ENCODE measurements around the gene PHIP.
"Not testable (repeated sequence)": the region's sequence is repeated elsewhere in the genome, so short reads cannot be mapped to it uniquely, and the experiment has no call there.

Gene PHIP

DNA sequence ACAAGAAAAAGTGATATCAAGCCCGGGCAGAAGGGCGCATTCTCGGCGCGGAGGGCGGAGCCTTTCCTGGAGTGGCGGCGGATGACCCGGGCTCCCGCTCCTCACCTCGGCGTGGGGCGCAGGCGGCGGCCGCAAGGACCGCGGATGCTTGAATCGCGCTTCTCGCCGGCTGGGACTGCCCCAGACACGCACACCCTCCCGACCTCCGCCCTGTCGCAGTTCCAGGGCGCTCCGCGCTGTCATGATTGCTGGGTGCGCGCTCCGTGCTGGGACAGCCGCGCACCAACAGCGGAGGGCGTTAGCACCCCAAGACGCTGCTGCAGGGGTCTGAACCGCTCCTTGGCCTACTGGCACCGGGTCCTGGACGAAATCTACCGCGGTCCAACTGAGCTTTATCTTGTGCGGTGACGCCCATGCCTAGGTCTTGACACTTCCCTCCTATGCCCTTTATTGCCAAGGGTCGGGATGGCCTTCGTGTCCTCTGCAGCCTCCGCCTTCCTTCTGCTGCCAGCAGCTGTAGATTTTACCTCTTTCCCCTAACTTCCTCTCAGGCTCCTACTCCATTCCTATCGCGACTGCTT, 167.4 kb downstream of the PHIP start:
- no peak for DNase-seq (ENCODE audit: low read depth, low spot score)
- POLR2A ChIA-PET = no interaction called here
- TF ChIP-seq, protein P1, sequence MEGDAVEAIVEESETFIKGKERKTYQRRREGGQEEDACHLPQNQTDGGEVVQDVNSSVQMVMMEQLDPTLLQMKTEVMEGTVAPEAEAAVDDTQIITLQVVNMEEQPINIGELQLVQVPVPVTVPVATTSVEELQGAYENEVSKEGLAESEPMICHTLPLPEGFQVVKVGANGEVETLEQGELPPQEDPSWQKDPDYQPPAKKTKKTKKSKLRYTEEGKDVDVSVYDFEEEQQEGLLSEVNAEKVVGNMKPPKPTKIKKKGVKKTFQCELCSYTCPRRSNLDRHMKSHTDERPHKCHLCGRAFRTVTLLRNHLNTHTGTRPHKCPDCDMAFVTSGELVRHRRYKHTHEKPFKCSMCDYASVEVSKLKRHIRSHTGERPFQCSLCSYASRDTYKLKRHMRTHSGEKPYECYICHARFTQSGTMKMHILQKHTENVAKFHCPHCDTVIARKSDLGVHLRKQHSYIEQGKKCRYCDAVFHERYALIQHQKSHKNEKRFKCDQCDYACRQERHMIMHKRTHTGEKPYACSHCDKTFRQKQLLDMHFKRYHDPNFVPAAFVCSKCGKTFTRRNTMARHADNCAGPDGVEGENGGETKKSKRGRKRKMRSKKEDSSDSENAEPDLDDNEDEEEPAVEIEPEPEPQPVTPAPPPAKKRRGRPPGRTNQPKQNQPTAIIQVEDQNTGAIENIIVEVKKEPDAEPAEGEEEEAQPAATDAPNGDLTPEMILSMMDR (IDR thresholded peaks at IDR 0.05; ENCODE audit: insufficient read depth, low read length, missing control alignments) = no peak
- peak overlapping the region; percentile 54 for H3K4me3 ChIP-seq (ENCODE audit: low read depth, low read length)
- CTCF ChIA-PET = interaction anchor here (0.9 kb wide), 1 partner anchor 11 kb away, joined by 3 read pairs; no protein-coding TSS in a partner anchor

DNA sequence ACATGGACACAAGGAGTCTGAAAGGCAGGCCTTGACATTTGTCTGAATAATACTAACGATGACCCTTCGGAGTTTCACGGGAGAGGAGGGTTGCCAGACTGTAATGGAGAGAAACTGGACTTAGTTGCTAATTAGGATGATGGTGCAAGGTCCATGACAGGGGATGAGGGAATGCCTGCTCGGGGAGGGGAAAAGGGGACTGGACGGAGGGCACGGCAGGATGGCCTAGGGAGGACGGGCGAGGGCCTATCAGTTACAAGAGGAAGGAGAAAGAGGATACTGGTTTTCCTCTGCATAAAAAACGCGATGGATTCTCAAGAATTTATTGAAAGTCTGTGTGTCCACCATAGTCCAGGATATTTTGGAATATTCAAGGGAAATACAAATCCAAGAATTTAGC, 168.0 kb downstream of the PHIP start:
- TF ChIP-seq, protein P1 (IDR thresholded peaks at IDR 0.05; ENCODE audit: insufficient read depth, low read length, missing control alignments) = no peak
- POLR2A ChIA-PET = no interaction called here
- DNase-seq (ENCODE audit: low read depth, low spot score) = no peak
- CTCF ChIA-PET = interaction anchor here (0.8 kb wide), 1 partner anchor 10 kb away, joined by 3 read pairs; no protein-coding TSS in a partner anchor
- no peak overlapping the region for H3K4me3 ChIP-seq (ENCODE audit: low read depth, low read length)

DNA sequence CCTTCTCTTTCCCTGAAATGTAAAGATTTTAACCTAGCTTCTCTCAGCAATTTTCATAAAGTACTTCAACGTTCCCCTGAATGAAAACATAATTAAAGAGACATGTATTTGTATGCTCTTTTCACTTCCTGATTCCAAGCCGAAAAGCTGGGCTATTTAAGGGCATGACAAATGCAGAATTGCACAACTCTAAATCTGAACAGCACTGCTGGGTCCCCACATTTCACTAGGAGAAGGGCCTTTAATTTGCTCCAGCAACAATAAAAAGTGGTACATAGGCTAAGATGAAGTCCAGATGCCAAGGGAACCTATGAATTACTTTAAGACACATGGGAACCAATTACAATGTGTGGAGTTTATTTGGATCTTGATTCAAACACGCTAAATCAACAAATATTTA, 168.7 kb downstream of the PHIP start:
- ChIA-PET CTCF (interaction anchor here (0.8 kb wide), 1 partner anchor 11 kb away, joined by 3 read pairs; no protein-coding TSS in a partner anchor), POLR2A (no interaction called here)
- no peak overlapping the region for H3K4me3 ChIP-seq (ENCODE audit: low read depth, low read length)
- TF ChIP-seq, protein P1 (IDR thresholded peaks at IDR 0.05; ENCODE audit: insufficient read depth, low read length, missing control alignments) = no peak
- peak; percentile 57 for DNase-seq (ENCODE audit: low read depth, low spot score)

DNA sequence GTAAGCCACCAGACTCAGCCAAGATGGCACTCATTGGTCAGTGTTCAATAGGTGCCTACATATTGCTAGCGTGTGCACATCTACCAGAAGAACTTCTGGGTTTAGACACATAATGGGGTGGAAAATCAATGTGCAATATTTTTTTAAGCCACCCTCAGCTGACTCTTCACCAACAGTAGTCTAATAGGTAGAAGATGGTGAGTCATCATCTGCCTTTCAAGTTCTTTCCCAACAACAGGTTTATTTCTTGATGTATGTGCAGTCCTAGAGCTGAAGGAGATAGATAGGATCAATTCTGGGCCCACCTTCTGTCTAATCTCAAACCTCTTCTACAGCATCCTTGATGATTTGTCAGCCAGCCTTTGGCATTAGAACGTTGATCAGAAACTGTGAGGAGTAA, 169.4 kb downstream of the PHIP start:
- DNase-seq (ENCODE audit: low read depth, low spot score) = no peak
- TF ChIP-seq, protein P1 (IDR thresholded peaks at IDR 0.05; ENCODE audit: insufficient read depth, low read length, missing control alignments) = no peak
- POLR2A ChIA-PET = interaction anchor here (0.6 kb wide), 1 partner anchor 9 kb away, joined by 3 read pairs; no protein-coding TSS in a partner anchor
- CTCF ChIA-PET = interaction anchor here (1.9 kb wide), 1 partner anchor 98 kb away, joined by 5 read pairs; no protein-coding TSS in a partner anchor
- H3K4me3 ChIP-seq (ENCODE audit: low read depth, low read length) = no peak overlapping the region

DNA sequence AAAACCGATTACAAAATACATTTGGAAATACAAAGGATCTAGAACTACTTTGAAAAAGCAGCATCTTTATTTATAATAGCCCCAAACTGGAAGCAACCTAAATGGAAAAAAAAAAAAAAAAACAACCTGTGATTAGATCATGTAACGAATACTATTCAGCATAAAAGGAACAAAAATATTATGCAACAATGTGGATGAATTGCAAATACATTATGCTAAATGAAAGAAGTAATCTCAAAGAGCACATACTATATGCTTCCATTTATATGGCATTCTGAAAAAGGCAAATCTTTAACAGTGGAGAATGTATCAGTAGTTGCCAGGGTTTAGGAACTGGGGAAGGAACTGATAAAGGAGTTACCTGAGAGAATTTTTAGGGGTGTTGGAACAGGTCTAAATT, 181.8 kb downstream of the PHIP start:
- ChIA-PET CTCF (no interaction called here), POLR2A (no interaction called here)
- no peak for DNase-seq (ENCODE audit: low read depth, low spot score)
- TF ChIP-seq, protein P1 (IDR thresholded peaks at IDR 0.05; ENCODE audit: insufficient read depth, low read length, missing control alignments) = no peak
- no peak overlapping the region for H3K4me3 ChIP-seq (ENCODE audit: low read depth, low read length)

DNA sequence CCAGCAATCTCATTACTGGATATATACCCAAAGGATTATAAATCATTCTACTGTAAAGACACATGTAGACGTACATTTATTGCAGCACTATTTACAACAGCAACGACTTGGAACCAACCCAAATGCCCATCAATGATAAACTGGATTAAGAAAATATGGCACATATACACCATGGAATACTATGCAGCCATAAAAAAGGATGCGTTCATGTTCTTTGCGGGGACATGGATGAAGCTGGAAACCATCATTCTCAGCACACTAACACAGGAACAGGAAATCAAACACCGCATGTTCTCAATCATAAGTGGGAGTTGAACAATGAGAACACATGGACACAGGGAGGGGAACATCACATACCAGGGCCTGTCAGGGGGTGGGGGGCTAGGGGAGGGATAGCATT, 188.2 kb downstream of the PHIP start:
- H3K4me3 ChIP-seq (ENCODE audit: low read depth, low read length); POLR2A ChIA-PET; CTCF ChIA-PET; DNase-seq (ENCODE audit: low read depth, low spot score): not testable (repeated sequence)
